SK-N-MC (cell line): ENCODE results near the gene IL20RA.

Source experiments
- DNase-seq: peaks from one replicate; pipeline ENCODE4 v3.0.0-alpha.2; 2011; ENCODE audit warnings: low read depth, low spot score
- H3K27ac ChIP-seq: fragments of 200-600 bp; sonication (generic); 2 replicates; pipeline ENCODE4 v1.5.1; 2016; ENCODE audit warnings: mixed run types
- H3K36me3 ChIP-seq: fragments of 200-600 bp; sonication (generic); 2 replicates; pipeline ENCODE4 v1.6.1; 2017; ENCODE audit warnings: antibody characterized with exemption, low read length, mixed read lengths; ENCODE audit not compliant: insufficient read depth
- H3K4me3 ChIP-seq: fragments of 200-600 bp; sonication (generic); 2 replicates; pipeline ENCODE4 v1.5.1; 2016
- H3K9ac ChIP-seq: fragments of 200-600 bp; sonication (generic); 2 replicates; pipeline ENCODE4 v1.8.0; 2017; ENCODE audit warnings: mixed run types, mixed read lengths; ENCODE audit not compliant: insufficient read length
- H3K9me3 ChIP-seq: fragments of 200-600 bp; sonication (generic); 2 replicates; pipeline ENCODE4 v1.6.1; 2017; ENCODE audit warnings: low read depth, mild to moderate bottlenecking, antibody characterized with exemption, low read length, moderate library complexity, mixed read lengths
- EZH2 ChIP-seq: fragments of 200-600 bp; sonication (generic); IDR thresholded peaks from one replicate; pipeline ENCODE4 v1.6.1; 2017; ENCODE audit warnings: antibody characterized with exemption
- FOXP2 ChIP-seq: optimal IDR thresholded peaks from 2 replicates; pipeline ENCODE3; 2011; ENCODE audit warnings: mild to moderate bottlenecking, moderate library complexity; ENCODE audit not compliant: insufficient read depth; ENCODE audit errors: extremely low read length, control extremely low read depth
- POLR2AphosphoS5 ChIP-seq: IDR thresholded peaks from 2 replicates; pipeline ENCODE4 v1.6.1; 2012; ENCODE audit warnings: mild to moderate bottlenecking, low read depth, low read length, borderline replicate concordance

The IL20RA gene

DNA sequence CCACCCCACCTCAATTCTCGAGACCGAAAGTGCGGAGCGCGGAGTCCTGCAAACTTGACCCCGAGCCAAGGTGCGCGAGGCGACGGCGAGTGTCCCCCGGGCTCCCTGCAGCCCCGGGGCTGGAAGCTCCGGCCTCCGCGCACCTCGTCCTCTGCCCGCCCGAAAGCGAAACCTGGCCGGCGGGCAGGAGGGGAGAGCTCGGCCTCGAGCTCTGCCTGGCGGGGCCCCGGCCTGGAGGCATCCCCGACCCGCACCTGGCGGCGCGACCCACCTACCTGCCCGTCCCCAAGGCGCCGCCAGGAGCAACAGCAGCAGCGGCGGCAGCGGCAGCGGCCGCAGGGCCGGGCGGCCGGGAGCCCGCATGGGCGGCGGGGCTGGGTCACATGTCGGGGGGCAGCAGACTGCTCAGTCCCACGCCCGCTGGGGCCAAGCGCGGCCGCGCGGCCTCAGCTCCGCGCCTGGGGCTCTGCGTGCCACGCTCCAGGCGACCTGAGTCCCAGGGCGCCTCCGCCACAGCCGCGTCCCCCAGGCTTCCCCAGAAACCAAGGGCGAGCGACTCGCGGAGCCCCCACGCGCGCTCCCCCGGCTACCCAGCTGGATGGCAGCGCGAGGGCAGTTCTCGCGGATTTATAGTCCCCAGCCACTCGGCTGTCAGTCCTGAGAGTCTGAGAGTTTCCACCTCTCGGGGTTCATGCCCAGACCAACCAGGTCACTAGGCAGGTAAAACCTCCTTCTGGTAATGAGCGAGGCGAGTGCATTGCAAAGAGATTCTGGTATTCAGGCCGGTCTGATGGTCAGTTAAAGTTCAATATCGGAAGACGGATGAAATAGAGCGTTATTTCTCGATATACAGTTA is at the start of gene IL20RA:
Gene IL20RA, minus strand, starts transcription at position 600 of the 856 bp plus-strand sequence. Its CDS starts 237 bp downstream, at position 363.
- H3K27ac ChIP-seq = no peak within 1 kb of the TSS
- TF ChIP-seq FOXP2 (no peak), EZH2 (no peak), POLR2AphosphoS5 (no peak)
- DNase-seq = no peak
- H3K4me3 ChIP-seq = peak within 1 kb of the TSS; percentile 64
- H3K9me3 ChIP-seq = no peaks in the 10 kb centered on the region
- H3K9ac ChIP-seq = peak within 1 kb of the TSS; percentile 7
- H3K36me3 ChIP-seq = no peaks in the 10 kb centered on the region

GRCh38 chr6:137093183-137094069 is 48.7 kb upstream of the IL20RA start:
- Histone ChIP-seq H3K9ac (no peak overlapping the region), H3K4me3 (no peak overlapping the region), H3K27ac (no peak overlapping the region), H3K36me3 (no peaks in the 10 kb centered on the region), H3K9me3 (no peaks in the 10 kb centered on the region)
- no peak for DNase-seq
- TF ChIP-seq POLR2AphosphoS5 (no peak), EZH2 (no peak), FOXP2 (no peak)

DNA sequence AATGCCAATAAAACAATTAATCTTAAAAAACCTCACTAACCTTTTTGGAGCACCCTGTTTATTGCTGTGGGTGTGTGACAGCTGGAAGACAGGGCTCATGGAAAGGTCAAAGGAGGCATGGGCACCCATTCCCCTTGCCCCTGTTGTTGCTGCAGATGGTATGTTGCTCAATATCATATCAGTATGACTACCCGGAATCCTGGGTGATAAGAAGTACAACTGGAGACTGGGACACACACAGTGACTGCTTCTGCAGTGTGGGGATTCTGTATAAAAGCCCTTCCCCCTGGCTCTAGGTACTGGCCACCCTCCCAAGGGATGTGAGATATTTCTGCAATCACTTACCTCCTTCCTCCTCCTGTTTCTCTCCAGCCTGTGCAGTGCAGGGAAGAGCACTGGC is 47.3 kb upstream of the IL20RA start:
- Histone ChIP-seq H3K9me3 (no peaks in the 10 kb centered on the region), H3K27ac (no peak overlapping the region), H3K9ac (no peak overlapping the region), H3K4me3 (no peak overlapping the region), H3K36me3 (no peaks in the 10 kb centered on the region)
- DNase-seq = no peak
- TF ChIP-seq POLR2AphosphoS5 (no peak), FOXP2 (no peak), EZH2 (no peak)

DNA sequence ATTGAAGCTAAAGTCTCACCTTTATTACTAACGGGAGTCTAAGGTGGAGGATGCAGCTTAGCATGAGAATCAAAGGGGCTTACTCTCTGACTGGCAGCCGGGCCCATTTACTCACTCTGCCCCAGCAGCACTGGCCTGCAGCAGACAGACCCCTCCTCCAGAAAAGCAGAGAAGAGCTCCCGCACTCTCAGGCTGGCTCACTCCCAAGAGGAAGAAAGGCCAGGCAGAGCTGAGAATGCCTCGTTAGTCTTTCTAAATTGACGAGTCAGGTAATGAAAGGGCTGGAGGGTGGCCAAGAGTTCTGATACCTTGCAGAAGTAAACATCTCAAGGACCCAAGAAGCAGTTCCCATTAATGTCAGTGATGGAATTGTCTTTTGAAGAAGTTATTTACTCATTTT is 44.5 kb upstream of the IL20RA start:
- no peak overlapping the region for H3K4me3 ChIP-seq

GRCh38 chr6:137087902-137088301 is 43.1 kb upstream of the IL20RA start:
- no peak overlapping the region for H3K9ac ChIP-seq
- no peaks in the 10 kb centered on the region for H3K36me3 ChIP-seq
- TF ChIP-seq EZH2 = no peak
- no peak for TF ChIP-seq POLR2AphosphoS5
- TF ChIP-seq FOXP2 = no peak
- H3K4me3 ChIP-seq = no peak overlapping the region
- no peaks in the 10 kb centered on the region for H3K9me3 ChIP-seq
- no peak for DNase-seq
- no peak overlapping the region for H3K27ac ChIP-seq

More for the DNA sequence above, 44.5 kb upstream of the IL20RA start:
- Histone ChIP-seq H3K27ac (no peak overlapping the region), H3K36me3 (no peaks in the 10 kb centered on the region), H3K9me3 (no peaks in the 10 kb centered on the region), H3K9ac (no peak overlapping the region)
- no peak for DNase-seq
- TF ChIP-seq FOXP2 (no peak), EZH2 (no peak), POLR2AphosphoS5 (no peak)

GRCh38 chr6:137086031-137086430 is 41.3 kb upstream of the IL20RA start:
- DNase-seq = no peak
- no peaks in the 10 kb centered on the region for H3K36me3 ChIP-seq
- H3K9me3 ChIP-seq = no peaks in the 10 kb centered on the region
- no peak overlapping the region for H3K27ac ChIP-seq
- no peak overlapping the region for H3K9ac ChIP-seq
- no peak overlapping the region for H3K4me3 ChIP-seq
- TF ChIP-seq EZH2 (no peak), FOXP2 (no peak), POLR2AphosphoS5 (no peak)

GRCh38 chr6:137084865-137085617 is 40.3 kb upstream of the IL20RA start:
- Histone ChIP-seq H3K9ac (no peak overlapping the region), H3K27ac (no peak overlapping the region), H3K36me3 (no peaks in the 10 kb centered on the region), H3K4me3 (no peak overlapping the region), H3K9me3 (no peaks in the 10 kb centered on the region)
- no peak for DNase-seq
- TF ChIP-seq EZH2 = no peak
- no peak for TF ChIP-seq FOXP2
- no peak for TF ChIP-seq POLR2AphosphoS5
